SJSA1 (cell line): ENCODE data around the gene REPS2. TPM values are rescaled to one million over a fixed set of nuclear protein-coding genes. Genes with fewer than 3 reads are reported as not detected.

Experiments used
- DNase-seq, 2 experiments: peaks; one replicate each; pipeline ENCODE4 v3.0.0-alpha.2; 2015 to 2020; ENCODE audit warnings: low spot score in 2 of 2, low read depth in 1 of 2
- H3K27ac ChIP-seq: fragments of 250-450 bp; sonication (Bioruptor Pico); 2 replicates; pipeline ENCODE4 v1.5.1; 2020; ENCODE audit warnings: mild to moderate bottlenecking, moderate library complexity
- H3K27me3 ChIP-seq: fragments of 250-450 bp; sonication (Bioruptor Pico); replicated peaks from 2 replicates; pipeline ENCODE4 v1.5.1; 2020; ENCODE audit warnings: mild to moderate bottlenecking, moderate library complexity
- H3K36me3 ChIP-seq: fragments of 250-450 bp; sonication (Bioruptor Pico); 2 replicates; pipeline ENCODE4 v1.5.1; 2020; ENCODE audit warnings: mild to moderate bottlenecking
- H3K4me1 ChIP-seq: fragments of 250-450 bp; sonication (Bioruptor Pico); replicated peaks from 2 replicates; pipeline ENCODE4 v1.6.1; 2021; ENCODE audit warnings: mild to moderate bottlenecking
- H3K4me3 ChIP-seq: fragments of 250-450 bp; sonication (Bioruptor Pico); 2 replicates; pipeline ENCODE4 v1.5.1; 2020; ENCODE audit warnings: mild to moderate bottlenecking
- H3K9me3 ChIP-seq: fragments of 250-450 bp; sonication (Bioruptor Pico); replicated peaks from 2 replicates; pipeline ENCODE4 v1.5.1; 2020; ENCODE audit warnings: mild to moderate bottlenecking
- total RNA-seq: library from RNA; depleted of rRNA; stranded (reverse); fragments of >200 nt; shearing (Covaris generic); gene quantifications from 2 replicates; pipeline ENCODE4 v1.2.3, GENCODE V29; 2014; rRNA removed

REPS2 gene
- total RNA-seq, 1 experiment from 2014 or later: 1.8 TPM

- Histone ChIP-seq H3K9me3 (no peaks in the 10 kb centered on the region), H3K4me1 (no peaks in the 10 kb centered on the region), H3K27me3 (no peaks in the 10 kb centered on the region), H3K4me3 (no peak overlapping the region), H3K36me3 (no peaks in the 10 kb centered on the region), H3K27ac (no peak overlapping the region)
- DNase-seq: no peak
Observed at GRCh38 chrX:17164079-17164478, 217.6 kb downstream of the REPS2 start.

DNA sequence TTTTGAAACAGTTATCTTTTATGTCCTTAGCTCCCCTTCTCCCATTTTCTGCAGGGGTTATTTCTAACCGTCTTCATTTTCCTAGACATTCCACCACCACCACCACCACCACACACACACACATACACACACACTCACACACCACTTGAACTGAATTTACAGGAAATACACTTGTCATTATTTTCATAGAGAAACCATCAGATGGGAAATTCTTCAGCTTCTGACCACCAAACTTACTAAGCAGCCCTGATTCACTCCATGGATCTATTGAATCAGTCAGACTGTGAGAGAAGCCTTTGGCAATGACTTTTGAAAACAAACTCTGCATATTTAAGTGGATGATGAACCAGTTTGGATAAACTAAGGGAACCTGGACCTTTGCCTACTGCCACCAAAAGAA is 218.5 kb downstream of the REPS2 start:
- Histone ChIP-seq H3K4me1 (no peaks in the 10 kb centered on the region), H3K27me3 (no peaks in the 10 kb centered on the region), H3K27ac (no peak overlapping the region), H3K9me3 (no peaks in the 10 kb centered on the region), H3K4me3 (no peak overlapping the region), H3K36me3 (no peaks in the 10 kb centered on the region)
- DNase-seq: no peak

DNA sequence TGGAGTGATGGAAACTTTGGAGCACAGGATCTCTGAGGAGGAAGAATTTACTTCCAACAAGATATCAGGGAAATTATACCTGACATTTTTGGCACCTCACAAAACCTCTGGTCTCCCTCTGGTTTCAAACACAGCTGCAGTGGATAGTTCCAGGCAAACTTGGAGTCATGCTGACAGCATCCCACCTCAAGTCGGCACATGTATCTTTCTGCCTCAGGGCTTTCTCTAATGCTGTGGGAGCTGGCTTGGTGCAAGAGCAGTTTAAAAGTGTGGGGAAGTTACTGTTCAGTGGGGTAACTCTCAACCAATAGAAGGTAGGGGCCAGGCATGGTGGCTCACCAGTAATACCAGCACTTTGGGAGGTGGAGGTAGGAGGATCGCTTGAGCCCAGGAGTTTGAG is 221.5 kb downstream of the REPS2 start:
- Histone ChIP-seq H3K27ac (no peak overlapping the region), H3K4me1 (no peaks in the 10 kb centered on the region), H3K27me3 (no peaks in the 10 kb centered on the region), H3K4me3 (no peak overlapping the region), H3K9me3 (no peaks in the 10 kb centered on the region), H3K36me3 (no peaks in the 10 kb centered on the region)
- DNase-seq: no peak

DNA sequence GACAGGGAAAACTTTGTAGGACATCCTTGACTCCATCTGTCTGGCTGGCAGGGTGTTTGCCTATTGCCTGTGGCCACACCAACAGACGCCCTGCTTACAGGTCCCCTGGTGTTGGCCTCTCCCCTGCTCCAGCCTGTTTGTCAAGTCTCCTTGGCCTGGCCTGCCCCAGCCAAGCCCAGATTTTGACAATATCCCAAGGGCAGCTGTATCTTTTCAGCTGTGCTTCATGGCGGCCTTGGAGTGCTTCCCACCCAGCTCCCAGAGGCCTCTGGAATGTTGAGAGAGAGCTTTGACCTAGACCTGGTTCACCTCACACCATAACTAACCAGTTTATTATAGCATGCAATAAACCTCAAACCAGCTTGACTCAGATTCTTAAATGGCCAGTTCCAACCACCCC is 224.5 kb downstream of the REPS2 start:
- Histone ChIP-seq H3K27me3 (no peaks in the 10 kb centered on the region), H3K9me3 (no peaks in the 10 kb centered on the region), H3K27ac (no peak overlapping the region), H3K4me3 (no peak overlapping the region), H3K36me3 (no peaks in the 10 kb centered on the region), H3K4me1 (no peaks in the 10 kb centered on the region)
- no peak for DNase-seq

GRCh38 chrX:17174671-17175070 is 228.2 kb downstream of the REPS2 start:
- Histone ChIP-seq H3K36me3 (no peaks in the 10 kb centered on the region), H3K27me3 (no peaks in the 10 kb centered on the region), H3K27ac (no peak overlapping the region), H3K4me1 (no peaks in the 10 kb centered on the region), H3K9me3 (no peaks in the 10 kb centered on the region), H3K4me3 (no peak overlapping the region)
- no peak for DNase-seq

- no peaks in the 10 kb centered on the region for H3K27me3 ChIP-seq
- no peak overlapping the region for H3K27ac ChIP-seq
- H3K36me3 ChIP-seq: no peaks in the 10 kb centered on the region
- no peak for DNase-seq
- no peak overlapping the region for H3K4me3 ChIP-seq
- H3K9me3 ChIP-seq: no peaks in the 10 kb centered on the region
- no peaks in the 10 kb centered on the region for H3K4me1 ChIP-seq
Observed at GRCh38 chrX:17182317-17182716, 235.9 kb downstream of the REPS2 start.

DNA sequence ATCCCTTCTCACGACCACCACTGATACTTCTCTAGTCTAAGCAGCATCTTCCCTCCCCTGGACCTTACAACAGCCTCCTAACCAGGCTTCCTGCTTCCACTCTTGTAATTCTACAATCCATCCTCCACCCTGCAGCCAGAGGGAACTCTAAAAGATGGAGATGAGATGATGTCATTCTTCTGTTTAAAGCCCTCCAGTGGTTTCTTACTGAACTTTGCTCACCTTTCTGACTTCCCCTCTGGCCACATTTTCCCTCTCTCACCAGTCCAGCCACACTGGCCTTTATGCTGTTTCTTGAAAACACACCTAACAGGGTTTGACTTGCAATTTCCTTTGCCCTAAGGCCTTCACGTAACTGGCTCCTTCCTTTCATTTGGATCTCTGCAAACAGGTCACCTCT is 237.1 kb downstream of the REPS2 start:
- Histone ChIP-seq H3K4me1 (no peaks in the 10 kb centered on the region), H3K9me3 (no peaks in the 10 kb centered on the region), H3K4me3 (no peak overlapping the region), H3K27ac (no peak overlapping the region), H3K27me3 (no peaks in the 10 kb centered on the region), H3K36me3 (no peaks in the 10 kb centered on the region)
- DNase-seq: no peak

DNA sequence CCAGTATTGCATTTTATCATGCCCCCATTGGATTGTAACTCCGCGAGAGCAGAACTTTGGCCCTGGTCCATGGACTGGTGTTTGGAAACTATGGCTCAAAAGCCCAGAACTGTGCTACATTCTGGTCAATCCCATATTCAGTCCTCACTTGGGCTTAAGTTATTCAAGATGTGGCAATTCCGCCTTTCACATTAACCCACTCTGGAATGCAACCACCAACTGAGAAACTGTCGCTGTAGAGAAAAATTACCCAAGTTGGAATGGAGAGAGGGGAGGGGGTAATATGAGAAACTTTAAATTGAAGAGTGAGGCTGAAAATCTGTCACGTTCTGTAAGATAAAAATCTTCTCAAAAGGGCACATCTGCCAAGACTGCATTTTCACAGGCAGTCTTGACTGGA is 239.0 kb downstream of the REPS2 start:
- H3K36me3 ChIP-seq: no peaks in the 10 kb centered on the region
- H3K9me3 ChIP-seq: no peaks in the 10 kb centered on the region
- H3K27ac ChIP-seq: no peak overlapping the region
- no peak overlapping the region for H3K4me3 ChIP-seq
- DNase-seq: no peak
- no peaks in the 10 kb centered on the region for H3K4me1 ChIP-seq
- no peaks in the 10 kb centered on the region for H3K27me3 ChIP-seq

- Histone ChIP-seq H3K36me3 (no peaks in the 10 kb centered on the region), H3K27me3 (no peaks in the 10 kb centered on the region), H3K4me3 (no peak overlapping the region), H3K9me3 (no peaks in the 10 kb centered on the region), H3K4me1 (no peaks in the 10 kb centered on the region), H3K27ac (no peak overlapping the region)
- no peak for DNase-seq
Observed at GRCh38 chrX:17187136-17187756, 240.8 kb downstream of the REPS2 start.

DNA sequence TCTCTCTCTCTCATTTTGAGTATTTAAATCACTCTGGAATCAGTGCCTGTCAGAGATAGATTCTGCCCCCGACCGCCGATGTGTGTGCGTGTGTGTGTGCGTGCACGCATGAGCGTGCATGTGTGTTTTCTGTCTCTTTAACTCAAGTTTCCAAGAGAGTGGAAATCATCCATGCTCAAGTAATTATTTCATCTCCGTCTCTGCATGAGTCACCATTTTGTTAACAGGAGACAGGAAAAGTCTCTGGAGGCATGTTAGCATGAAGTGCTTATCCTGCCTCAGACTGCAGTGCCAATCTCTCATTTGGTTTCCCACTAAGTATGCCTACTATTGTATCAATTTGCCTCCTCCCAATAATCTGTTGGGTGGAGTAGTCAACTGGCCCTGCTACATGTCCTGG is 245.6 kb downstream of the REPS2 start:
- no peak for DNase-seq
- no peak overlapping the region for H3K4me3 ChIP-seq
- H3K9me3 ChIP-seq: no peaks in the 10 kb centered on the region
- no peaks in the 10 kb centered on the region for H3K36me3 ChIP-seq
- no peak overlapping the region for H3K27ac ChIP-seq
- no peaks in the 10 kb centered on the region for H3K27me3 ChIP-seq
- no peaks in the 10 kb centered on the region for H3K4me1 ChIP-seq

Other genes with a start within 250 kb of the REPS2 start
- gene CTPS2, start 234.0 kb upstream of the REPS2 start, total RNA-seq: 4.6 and 8.4 TPM in 2 replicates
- gene SYAP1, start 227.0 kb upstream of the REPS2 start, total RNA-seq: 26.0 and 34.6 TPM in 2 replicates
- gene TXLNG, start 160.2 kb upstream of the REPS2 start, total RNA-seq: 5.1 and 6.2 TPM in 2 replicates
- 175 and 198 TPM in 2 replicates for gene RBBP7, start 76.3 kb upstream of the REPS2 start, total RNA-seq